Subcutaneous adipose tissue (tissue), 4 donors: ENCODE measurements around the gene MAGOHB. TPM values are rescaled to one million over a fixed set of nuclear protein-coding genes. Genes with fewer than 3 reads are reported as not detected.

ENCODE experiments used
- CTCF ChIP-seq: fragments of 450-650 bp; IDR thresholded peaks from one replicate; pipeline ENCODE4 v1.5.1; 2016; ENCODE audit warnings: low read depth, mild to moderate bottlenecking, control low read depth, antibody characterized with exemption, moderate library complexity
- total RNA-seq, 4 donors: library from RNA; depleted of rRNA; stranded (reverse); fragments of >200 nt; gene quantifications; one replicate each; pipeline ENCODE4 v1.1.0, GENCODE V29; 2016

MAGOHB gene
- total RNA-seq, 4 donors from 2014 or later, result 11.7 to 24.7 (median 14.4) TPM

GRCh38 chr12:10612984-10613348 is 443 bp downstream of the MAGOHB start:
- TF ChIP-seq CTCF, result no peak

- TF ChIP-seq CTCF, result no peak
Measured at GRCh38 chr12:10612110-10612509, 1.3 kb downstream of the MAGOHB start.

GRCh38 chr12:10610188-10610587 is 3.2 kb downstream of the MAGOHB start:
- TF ChIP-seq CTCF, result no peak

- no peak for TF ChIP-seq CTCF
Measured at GRCh38 chr12:10607885-10608458, 5.4 kb downstream of the MAGOHB start.

DNA sequence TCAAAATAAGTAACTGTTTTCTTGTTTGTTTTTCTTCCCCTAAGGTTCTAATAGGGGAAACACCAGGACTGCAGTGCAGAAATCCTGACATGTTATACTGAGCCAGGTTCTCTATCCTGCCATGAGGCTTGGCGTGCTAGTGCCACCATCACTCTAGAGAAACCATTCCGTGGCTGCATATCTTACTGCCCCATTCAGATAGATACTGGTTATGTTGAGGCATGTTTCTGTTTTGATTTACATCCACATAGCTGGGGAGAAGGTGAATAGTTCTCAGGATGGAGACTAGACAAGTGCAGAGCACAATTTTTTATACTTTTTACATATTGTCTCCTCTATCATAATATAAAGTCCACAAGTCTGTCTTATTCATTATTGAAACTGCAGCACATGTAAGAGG is 11.5 kb downstream of the MAGOHB start:
- no peak for TF ChIP-seq CTCF

GRCh38 chr12:10600988-10601387 is 12.4 kb downstream of the MAGOHB start:
- TF ChIP-seq CTCF, result no peak

DNA sequence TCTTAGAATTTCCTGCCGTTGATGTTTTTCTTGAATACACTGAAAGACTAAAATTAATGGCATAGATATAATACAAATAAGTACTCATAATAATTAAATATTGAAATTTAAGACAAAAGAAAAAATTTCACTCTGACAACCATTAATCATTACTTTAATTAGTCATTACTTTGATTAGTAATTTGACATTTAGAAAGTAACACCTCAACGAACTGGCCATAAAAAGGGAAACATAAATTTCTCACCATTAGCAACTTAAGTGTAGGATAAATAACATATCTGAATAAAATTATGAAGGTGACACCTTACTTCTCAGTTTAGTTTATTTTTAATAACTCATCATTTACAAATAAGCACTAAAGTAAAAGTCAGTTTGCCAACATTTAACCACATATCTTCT is 17.5 kb downstream of the MAGOHB start:
- TF ChIP-seq CTCF, result no peak
